ENCODE data around the gene WNT2B.

- TF ChIP-seq CTCF (IDR thresholded peaks at IDR 0.05) (no peak), SIN3A (IDR thresholded peaks at IDR 0.05; ENCODE audit: borderline replicate concordance, insufficient read depth, low read depth, low read length) (no peak), POLR2AphosphoS5 (IDR thresholded peaks at IDR 0.05; ENCODE audit: low read depth, low read length) (no peak)
These were observed 4.5 kb downstream of the WNT2B start for GRCh38 chr1:112513112-112513870.

Data from Panc1 (cell line).